Transverse colon (tissue), 4 donors: ENCODE measurements around the gene PPP2R1B.

ENCODE experiments used
- POLR2A ChIP-seq: fragments of 450-650 bp; IDR thresholded peaks from one replicate; pipeline ENCODE4 v1.6.1; 2016; ENCODE audit warnings: antibody characterized with exemption, mild to moderate bottlenecking, moderate library complexity
- POLR2AphosphoS5 ChIP-seq, 3 donors: sonication (generic); formaldehyde crosslinking; IDR thresholded peaks; one replicate each; pipeline ENCODE4 v1.6.1; 2016; ENCODE audit warnings: antibody characterized with exemption in 3 of 3
- TF ChIP-seq, protein P1 (sequence below), 5 experiments: fragments of 200-600 bp in 3 of 5; fragments of 450-650 bp in 2 of 5; sonication (generic) in 3 of 5; IDR thresholded peaks; 1 replicate in 2 of 5; 2 replicates in 3 of 5; pipeline ENCODE4 v1.5.1; 2016 to 2017; ENCODE audit warnings: antibody characterized with exemption in 5 of 5, inconsistent platforms in 3 of 5, mild to moderate bottlenecking in 2 of 5, moderate library complexity in 1 of 5

DNA sequence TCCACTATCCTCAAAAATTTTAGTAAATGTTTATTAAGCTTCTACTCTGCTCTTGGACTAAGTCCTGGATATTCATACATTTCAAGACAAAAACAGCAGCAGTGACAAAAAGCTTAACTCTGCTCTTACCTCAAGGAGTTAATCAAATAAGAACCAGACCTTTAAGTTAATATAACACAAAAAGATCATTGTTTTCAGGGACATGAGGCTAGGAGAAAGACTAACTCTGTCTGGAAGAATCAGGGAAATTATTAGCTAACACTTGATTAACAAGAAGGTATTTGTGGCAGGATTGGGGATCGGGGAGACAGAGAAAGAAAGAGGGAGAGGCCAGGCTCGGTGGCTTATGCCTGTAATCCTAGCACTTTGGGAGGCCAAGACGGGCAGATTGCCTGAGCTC, 74.4 kb downstream of the PPP2R1B start:
- TF ChIP-seq, protein P1, sequence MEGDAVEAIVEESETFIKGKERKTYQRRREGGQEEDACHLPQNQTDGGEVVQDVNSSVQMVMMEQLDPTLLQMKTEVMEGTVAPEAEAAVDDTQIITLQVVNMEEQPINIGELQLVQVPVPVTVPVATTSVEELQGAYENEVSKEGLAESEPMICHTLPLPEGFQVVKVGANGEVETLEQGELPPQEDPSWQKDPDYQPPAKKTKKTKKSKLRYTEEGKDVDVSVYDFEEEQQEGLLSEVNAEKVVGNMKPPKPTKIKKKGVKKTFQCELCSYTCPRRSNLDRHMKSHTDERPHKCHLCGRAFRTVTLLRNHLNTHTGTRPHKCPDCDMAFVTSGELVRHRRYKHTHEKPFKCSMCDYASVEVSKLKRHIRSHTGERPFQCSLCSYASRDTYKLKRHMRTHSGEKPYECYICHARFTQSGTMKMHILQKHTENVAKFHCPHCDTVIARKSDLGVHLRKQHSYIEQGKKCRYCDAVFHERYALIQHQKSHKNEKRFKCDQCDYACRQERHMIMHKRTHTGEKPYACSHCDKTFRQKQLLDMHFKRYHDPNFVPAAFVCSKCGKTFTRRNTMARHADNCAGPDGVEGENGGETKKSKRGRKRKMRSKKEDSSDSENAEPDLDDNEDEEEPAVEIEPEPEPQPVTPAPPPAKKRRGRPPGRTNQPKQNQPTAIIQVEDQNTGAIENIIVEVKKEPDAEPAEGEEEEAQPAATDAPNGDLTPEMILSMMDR (IDR thresholded peaks at IDR 0.05) = no peak
- no peak for TF ChIP-seq POLR2AphosphoS5 (IDR thresholded peaks at IDR 0.05)
- TF ChIP-seq POLR2A = no peak
